ENCODE data around the gene ERCC2. TPM values are rescaled to one million over a fixed set of nuclear protein-coding genes. Genes with fewer than 3 reads are reported as not detected.
A peak's percentile ranks its signal among the peaks of the same experiment; 100 is the strongest.
"Not testable (repeated sequence)": the region's sequence is repeated elsewhere in the genome, so short reads cannot be mapped to it uniquely, and the experiment has no call there.

The ERCC2 gene
- 45.8 and 63.4 TPM in 2 replicates for total RNA-seq (2014; rRNA removed; shearing (Covaris generic))

DNA sequence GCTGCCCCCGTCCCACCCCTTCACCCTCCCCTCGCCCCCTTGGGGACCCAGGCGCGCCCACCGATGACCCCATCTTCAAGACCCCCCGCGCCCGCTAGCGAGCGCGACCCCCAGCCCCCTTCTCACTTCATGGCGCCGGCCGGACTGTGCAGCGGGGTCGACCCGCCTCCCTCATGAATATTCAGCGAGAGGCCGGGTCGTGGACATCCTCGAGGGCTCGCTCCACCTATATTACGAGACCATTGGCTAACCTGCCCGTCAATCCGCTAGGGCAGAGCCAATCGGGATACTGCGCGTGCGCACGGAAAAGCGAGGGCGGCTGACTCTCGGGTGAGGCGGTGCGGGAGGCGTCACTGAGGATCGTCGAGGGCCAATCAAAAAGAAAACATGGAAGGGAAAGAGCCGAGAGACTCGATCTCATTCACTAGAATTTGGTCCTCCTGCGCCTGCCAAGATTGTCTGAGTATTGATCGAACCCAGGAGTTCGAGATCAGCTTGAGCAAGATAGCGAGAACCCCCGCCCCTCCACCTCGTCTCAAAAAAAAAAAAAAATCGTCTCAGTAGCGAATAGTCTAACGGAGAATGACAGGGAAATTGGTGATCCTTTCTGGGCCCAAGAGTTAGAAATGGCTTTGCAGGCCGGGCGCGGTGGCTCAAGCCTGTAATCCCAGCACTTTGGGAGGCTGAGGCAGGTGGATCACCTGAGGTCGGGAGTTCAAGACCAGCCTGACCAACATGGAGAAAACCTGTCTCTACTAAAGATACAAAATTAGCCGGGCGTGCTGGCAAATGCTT lies at the start of gene ERCC2:
ERCC2 (minus strand) TSS at position 164 of the 795 bp plus-strand sequence; CDS start at position 131, 33 bp downstream.
- Histone ChIP-seq H3K36me3 (peaks cover 42% of the 10 kb centered on the region), H3K4me1 (replicated peaks) (peaks cover 25% of the 10 kb centered on the region), H3K27ac (peak within 1 kb of the TSS; percentile 52), H3K27me3 (replicated peaks) (no peaks in the 10 kb centered on the region), H3K4me3 (peak within 1 kb of the TSS; percentile 74), H3K9me3 (replicated peaks) (no peaks in the 10 kb centered on the region)
- DNase-seq (ENCODE audit: low read depth in 1 of 2, low spot score in 2 of 2): peak; percentile 96 to 99

DNA sequence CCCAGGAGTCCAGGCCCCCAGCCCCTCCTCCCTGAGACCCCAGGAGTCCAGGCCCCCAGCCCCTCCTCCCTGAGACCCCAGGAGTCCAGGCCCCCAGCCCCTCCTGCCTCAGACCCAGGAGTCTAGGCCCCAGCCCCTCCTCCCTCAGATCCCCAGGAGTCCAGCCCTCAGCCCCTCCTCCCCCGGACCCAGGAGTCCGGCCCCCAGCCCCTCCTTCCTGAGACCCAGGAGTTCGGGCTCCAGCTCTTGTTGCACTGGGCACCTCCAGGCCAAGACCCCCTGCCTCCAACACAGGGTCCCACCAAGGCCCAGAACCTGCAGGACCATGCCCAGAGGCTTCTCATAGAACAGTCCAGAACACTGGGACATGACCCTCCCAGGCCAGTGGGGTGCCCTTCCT lies 49.5 kb upstream of the ERCC2 start:
- H3K9me3 ChIP-seq (replicated peaks): no peaks in the 10 kb centered on the region
- H3K27me3 ChIP-seq (replicated peaks): no peaks in the 10 kb centered on the region
- H3K27ac ChIP-seq: no peak overlapping the region
- H3K4me1 ChIP-seq (replicated peaks): peaks cover 11% of the 10 kb centered on the region
- H3K4me3 ChIP-seq: no peak overlapping the region
- H3K36me3 ChIP-seq: peaks cover 60% of the 10 kb centered on the region
- no peak for DNase-seq (ENCODE audit: low read depth in 1 of 2, low spot score in 2 of 2)

DNA sequence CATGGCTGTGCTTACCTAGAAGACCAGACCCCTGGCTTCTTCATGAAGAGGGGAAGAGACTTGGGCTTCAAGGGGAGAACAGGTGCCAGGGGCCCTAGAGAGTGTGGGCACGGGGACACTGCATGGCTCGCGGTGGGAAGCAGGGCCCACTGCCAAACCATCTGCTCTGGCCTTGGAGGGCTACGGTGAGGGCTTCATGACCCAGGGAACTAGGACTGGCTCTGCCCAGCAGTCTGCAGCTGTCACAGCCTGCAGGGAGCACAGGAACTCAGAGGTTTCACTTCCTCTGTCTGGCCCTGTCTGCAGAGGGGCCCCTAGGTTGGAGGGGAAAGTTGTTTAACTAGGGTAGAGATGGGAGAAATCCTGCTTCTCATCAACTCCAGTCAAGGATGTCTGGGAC lies 49.0 kb upstream of the ERCC2 start:
- no peak for DNase-seq (ENCODE audit: low read depth in 1 of 2, low spot score in 2 of 2)
- no peak overlapping the region for H3K27ac ChIP-seq
- H3K36me3 ChIP-seq: peaks cover 65% of the 10 kb centered on the region

DNA sequence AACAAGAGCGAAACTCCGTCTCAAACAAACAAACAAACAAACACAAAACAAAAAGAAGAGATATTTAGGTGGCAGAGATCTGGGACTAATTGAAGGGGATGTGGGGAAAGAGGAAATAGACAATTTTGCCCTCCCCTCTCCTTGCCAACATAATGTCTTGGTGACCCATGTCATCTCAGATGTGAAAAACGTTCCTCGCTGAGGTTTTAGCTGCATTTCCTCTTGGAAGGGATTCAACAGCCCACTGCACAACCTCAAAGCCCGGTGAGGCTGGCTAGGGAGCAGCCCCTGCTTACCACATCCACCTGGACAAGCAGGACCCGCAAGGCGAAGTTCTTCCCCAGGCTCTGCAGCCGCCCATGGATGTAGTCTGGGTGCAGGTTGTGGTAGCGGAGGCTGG lies 48.4 kb upstream of the ERCC2 start:
- Histone ChIP-seq H3K27me3 (replicated peaks) (no peaks in the 10 kb centered on the region), H3K9me3 (replicated peaks) (no peaks in the 10 kb centered on the region), H3K4me1 (replicated peaks) (peaks cover 6% of the 10 kb centered on the region), H3K27ac (no peak overlapping the region), H3K4me3 (no peak overlapping the region), H3K36me3 (peaks cover 71% of the 10 kb centered on the region)
- DNase-seq (ENCODE audit: low read depth in 1 of 2, low spot score in 2 of 2): no peak

More for the DNA sequence above, 49.0 kb upstream of the ERCC2 start:
- Histone ChIP-seq H3K27me3 (replicated peaks) (no peaks in the 10 kb centered on the region), H3K4me1 (replicated peaks) (peaks cover 11% of the 10 kb centered on the region), H3K9me3 (replicated peaks) (no peaks in the 10 kb centered on the region), H3K4me3 (no peak overlapping the region)

DNA sequence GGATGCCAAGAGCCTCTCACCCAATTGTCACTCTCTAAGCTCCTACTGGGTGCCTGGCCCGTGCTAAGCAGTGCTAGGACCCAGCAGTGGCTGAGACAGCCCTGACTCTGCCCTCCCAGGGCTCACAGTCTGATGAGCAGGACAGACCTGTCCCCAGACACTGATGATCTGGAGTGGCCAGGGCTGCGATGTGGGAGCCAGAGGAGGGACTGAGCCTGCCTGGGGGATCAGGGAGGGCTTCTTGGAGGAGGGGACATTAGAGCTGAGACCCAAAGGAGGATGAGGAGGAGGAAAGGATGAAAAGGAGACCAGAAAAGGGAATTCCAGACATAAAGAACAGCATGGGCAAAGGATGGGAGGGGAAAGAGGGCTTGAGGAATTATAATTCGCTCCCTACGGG lies 46.8 kb upstream of the ERCC2 start:
- Histone ChIP-seq H3K4me3 (no peak overlapping the region), H3K9me3 (replicated peaks) (no peaks in the 10 kb centered on the region), H3K27me3 (replicated peaks) (no peaks in the 10 kb centered on the region), H3K27ac (no peak overlapping the region), H3K4me1 (replicated peaks) (no peaks in the 10 kb centered on the region), H3K36me3 (peaks cover 82% of the 10 kb centered on the region)
- no peak for DNase-seq (ENCODE audit: low read depth in 1 of 2, low spot score in 2 of 2)

DNA sequence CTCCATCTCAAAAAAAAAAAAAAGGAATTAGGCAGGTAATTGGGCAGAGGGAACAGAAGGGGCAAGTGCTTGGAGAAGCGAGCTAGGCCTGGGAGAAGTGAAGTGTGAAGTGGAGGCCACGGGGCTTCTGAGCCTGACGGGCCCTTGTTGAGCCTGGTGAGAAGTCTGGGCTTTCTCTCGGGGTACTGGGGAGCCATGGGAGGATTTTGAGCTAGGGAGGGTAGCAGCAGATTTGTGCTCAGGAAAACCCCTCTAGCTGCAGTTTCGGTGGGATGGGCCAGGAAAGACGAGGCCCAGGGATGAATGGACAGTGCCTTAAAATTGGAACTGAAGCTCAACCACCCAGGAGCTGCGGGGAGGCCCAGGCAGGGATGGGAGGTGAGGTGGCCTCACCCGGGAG lies 44.1 kb upstream of the ERCC2 start:
- DNase-seq (ENCODE audit: low read depth in 1 of 2, low spot score in 2 of 2): no peak
- H3K36me3 ChIP-seq: peaks cover 84% of the 10 kb centered on the region
- H3K4me3 ChIP-seq: no peak overlapping the region
- H3K4me1 ChIP-seq (replicated peaks): no peaks in the 10 kb centered on the region
- H3K27ac ChIP-seq: no peak overlapping the region
- no peaks in the 10 kb centered on the region for H3K27me3 ChIP-seq (replicated peaks)
- no peaks in the 10 kb centered on the region for H3K9me3 ChIP-seq (replicated peaks)

DNA sequence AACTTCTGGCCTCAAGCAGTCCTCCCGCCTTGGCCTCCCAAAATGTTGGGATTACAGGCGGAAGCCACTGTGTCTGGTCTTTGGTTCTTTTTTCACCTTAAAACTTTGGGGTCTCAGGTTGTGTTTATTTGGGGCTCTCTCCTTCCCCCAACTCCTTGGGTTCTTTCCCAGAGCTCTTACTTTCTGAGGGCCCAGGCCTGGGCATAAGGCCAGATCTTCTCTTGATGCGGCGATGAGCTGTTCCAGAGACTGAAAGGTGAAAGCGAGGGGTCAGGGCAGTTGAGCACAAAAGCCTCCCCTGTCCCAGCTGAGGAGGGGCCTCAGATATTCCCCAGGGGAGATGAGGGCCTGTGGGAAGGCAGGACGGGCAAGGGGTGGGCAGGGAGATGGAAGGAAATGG lies 43.1 kb upstream of the ERCC2 start:
- Histone ChIP-seq H3K4me3 (no peak overlapping the region), H3K9me3 (replicated peaks) (no peaks in the 10 kb centered on the region), H3K36me3 (peaks cover 82% of the 10 kb centered on the region), H3K4me1 (replicated peaks) (no peaks in the 10 kb centered on the region), H3K27me3 (replicated peaks) (no peaks in the 10 kb centered on the region), H3K27ac (no peak overlapping the region)
- no peak for DNase-seq (ENCODE audit: low read depth in 1 of 2, low spot score in 2 of 2)

DNA sequence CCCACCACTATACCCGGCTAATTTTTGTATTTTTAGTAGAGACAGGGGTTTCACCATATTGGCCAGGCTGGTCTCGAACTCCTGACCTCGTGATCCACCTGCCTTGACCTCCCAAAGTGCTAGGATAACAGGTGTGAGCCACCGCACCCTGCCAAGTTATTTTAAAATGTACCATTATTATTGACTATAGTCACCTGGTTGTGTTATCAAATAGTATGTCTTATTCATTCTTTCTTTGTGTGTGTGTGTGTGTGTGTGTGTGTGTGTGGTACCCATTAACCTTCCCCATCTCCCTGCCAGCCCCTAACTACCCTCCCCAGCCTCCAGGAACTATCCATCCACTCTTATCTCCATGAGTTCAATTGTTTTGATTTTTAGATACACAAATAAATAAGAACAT lies 40.0 kb upstream of the ERCC2 start:
- H3K4me1 ChIP-seq (replicated peaks): peaks cover 12% of the 10 kb centered on the region
- H3K4me3 ChIP-seq; H3K27ac ChIP-seq; DNase-seq (ENCODE audit: low read depth in 1 of 2, low spot score in 2 of 2); H3K9me3 ChIP-seq (replicated peaks); H3K27me3 ChIP-seq (replicated peaks): not testable (repeated sequence)
- peaks cover 65% of the 10 kb centered on the region for H3K36me3 ChIP-seq

DNA sequence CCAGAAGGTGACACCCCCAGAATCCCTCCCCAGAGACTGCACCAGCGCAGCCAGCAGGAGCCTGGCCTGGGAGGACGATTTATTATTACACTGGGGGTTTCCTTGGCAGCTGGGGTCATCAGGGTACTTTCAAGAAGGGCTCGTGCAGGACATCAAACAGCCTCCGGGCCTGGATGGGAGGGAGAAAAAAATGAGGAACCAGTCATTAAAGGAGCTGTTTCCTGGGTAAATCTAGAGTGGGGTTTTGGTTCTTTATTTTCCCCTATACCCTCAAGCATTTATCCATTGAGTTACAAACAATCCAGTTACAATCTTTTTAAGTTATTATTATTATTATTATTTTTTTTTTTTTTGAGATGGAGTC lies 39.2 kb upstream of the ERCC2 start:
- H3K27me3 ChIP-seq (replicated peaks): no peaks in the 10 kb centered on the region
- no peak overlapping the region for H3K4me3 ChIP-seq
- H3K4me1 ChIP-seq (replicated peaks): peaks cover 20% of the 10 kb centered on the region
- H3K27ac ChIP-seq: no peak overlapping the region
- H3K9me3 ChIP-seq (replicated peaks): no peaks in the 10 kb centered on the region
- H3K36me3 ChIP-seq: peaks cover 61% of the 10 kb centered on the region
- DNase-seq (ENCODE audit: low read depth in 1 of 2, low spot score in 2 of 2): no peak

DNA sequence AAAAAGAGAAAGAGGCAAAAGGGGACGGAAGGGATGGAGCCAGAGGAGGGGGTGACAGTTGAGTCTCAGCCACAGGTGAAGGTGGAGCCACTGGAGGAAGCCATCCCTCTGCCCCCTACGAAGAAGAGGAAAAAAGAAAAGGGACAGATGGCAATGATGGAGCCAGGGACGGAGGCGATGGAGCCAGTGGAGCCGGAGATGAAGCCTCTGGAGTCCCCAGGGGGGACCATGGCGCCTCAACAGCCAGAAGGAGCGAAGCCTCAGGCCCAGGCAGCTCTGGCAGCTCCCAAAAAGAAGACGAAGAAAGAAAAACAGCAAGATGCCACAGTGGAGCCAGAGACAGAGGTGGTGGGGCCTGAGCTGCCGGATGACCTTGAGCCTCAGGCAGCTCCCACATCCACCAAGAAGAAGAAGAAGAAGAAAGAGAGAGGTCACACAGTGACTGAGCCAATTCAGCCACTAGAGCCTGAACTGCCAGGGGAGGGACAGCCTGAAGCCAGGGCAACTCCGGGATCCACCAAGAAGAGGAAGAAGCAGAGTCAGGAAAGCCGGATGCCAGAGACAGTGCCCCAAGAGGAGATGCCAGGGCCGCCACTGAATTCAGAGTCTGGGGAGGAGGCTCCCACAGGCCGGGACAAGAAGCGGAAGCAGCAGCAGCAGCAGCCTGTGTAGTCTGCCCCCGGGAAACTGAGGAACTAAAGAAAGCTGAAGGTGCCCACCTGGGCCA lies 38.6 kb upstream of the ERCC2 start:
- no peaks in the 10 kb centered on the region for H3K27me3 ChIP-seq (replicated peaks)
- no peak overlapping the region for H3K4me3 ChIP-seq
- H3K27ac ChIP-seq: no peak overlapping the region
- no peaks in the 10 kb centered on the region for H3K9me3 ChIP-seq (replicated peaks)
- DNase-seq (ENCODE audit: low read depth in 1 of 2, low spot score in 2 of 2): no peak
- peaks cover 55% of the 10 kb centered on the region for H3K36me3 ChIP-seq
- peaks cover 20% of the 10 kb centered on the region for H3K4me1 ChIP-seq (replicated peaks)

DNA sequence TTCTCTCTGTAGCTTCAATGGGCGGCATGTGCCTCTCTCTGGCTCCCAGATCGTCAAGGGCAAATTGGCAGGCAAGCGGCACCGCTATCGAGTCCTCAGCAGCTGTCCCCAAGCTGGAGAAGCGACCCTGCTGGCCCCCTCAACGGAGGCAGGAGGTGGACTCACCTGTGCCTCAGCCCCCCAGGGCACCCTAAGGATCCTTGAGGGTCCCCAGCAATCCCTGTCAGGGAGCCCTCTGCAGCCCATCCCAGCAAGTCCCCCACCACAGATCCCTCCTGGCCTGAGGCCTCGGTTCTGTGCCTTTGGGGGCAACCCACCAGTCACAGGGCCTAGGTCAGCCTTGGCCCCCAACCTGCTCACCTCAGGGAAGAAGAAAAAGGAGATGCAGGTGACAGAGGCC lies 37.7 kb upstream of the ERCC2 start:
- no peak overlapping the region for H3K27ac ChIP-seq
- peaks cover 20% of the 10 kb centered on the region for H3K4me1 ChIP-seq (replicated peaks)
- peaks cover 46% of the 10 kb centered on the region for H3K36me3 ChIP-seq
- DNase-seq (ENCODE audit: low read depth in 1 of 2, low spot score in 2 of 2): no peak
- no peak overlapping the region for H3K4me3 ChIP-seq
- no peaks in the 10 kb centered on the region for H3K27me3 ChIP-seq (replicated peaks)
- H3K9me3 ChIP-seq (replicated peaks): no peaks in the 10 kb centered on the region

DNA sequence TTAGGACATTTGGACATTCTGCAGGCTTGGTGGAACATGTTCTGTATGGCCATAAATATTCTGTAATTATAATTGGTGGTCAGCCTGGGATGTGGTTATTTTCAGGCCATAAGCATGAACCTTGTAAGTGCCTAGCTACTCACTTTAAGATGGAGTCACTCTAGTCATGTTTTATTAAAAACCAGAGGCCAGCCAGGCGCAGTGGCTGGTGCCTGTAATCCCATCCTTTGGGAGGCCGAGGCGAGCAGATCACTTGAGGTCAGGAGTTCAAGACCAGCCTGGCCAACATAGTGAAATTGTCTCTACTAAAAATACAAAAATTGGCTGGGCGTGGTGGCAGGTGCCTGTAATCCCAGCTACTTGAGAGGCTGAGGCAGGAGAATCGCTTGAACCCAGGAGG lies 37.2 kb upstream of the ERCC2 start:
- Histone ChIP-seq H3K36me3 (peaks cover 41% of the 10 kb centered on the region), H3K4me3 (peak overlapping the region; percentile 63), H3K4me1 (replicated peaks) (peaks cover 20% of the 10 kb centered on the region)
- H3K27ac ChIP-seq; H3K27me3 ChIP-seq (replicated peaks); H3K9me3 ChIP-seq (replicated peaks); DNase-seq (ENCODE audit: low read depth in 1 of 2, low spot score in 2 of 2): not testable (repeated sequence)

DNA sequence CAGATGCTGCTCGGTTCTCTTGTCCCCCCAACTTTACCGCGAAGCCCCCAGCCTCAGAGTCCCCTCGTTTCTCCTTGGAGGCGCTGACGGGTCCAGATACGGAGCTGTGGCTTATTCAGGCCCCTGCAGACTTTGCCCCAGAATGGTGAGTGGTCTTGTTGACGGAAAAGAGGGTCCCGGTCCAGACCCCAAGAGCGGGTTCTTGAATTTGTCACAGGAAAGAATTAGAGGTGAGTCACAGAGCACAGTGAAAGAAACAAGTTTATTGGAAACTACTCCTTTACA lies 36.7 kb upstream of the ERCC2 start:
- Histone ChIP-seq H3K27ac (no peak overlapping the region), H3K4me3 (peak overlapping the region; percentile 63), H3K9me3 (replicated peaks) (no peaks in the 10 kb centered on the region), H3K27me3 (replicated peaks) (no peaks in the 10 kb centered on the region), H3K36me3 (peaks cover 35% of the 10 kb centered on the region), H3K4me1 (replicated peaks) (peaks cover 20% of the 10 kb centered on the region)
- DNase-seq (ENCODE audit: low read depth in 1 of 2, low spot score in 2 of 2): no peak

DNA sequence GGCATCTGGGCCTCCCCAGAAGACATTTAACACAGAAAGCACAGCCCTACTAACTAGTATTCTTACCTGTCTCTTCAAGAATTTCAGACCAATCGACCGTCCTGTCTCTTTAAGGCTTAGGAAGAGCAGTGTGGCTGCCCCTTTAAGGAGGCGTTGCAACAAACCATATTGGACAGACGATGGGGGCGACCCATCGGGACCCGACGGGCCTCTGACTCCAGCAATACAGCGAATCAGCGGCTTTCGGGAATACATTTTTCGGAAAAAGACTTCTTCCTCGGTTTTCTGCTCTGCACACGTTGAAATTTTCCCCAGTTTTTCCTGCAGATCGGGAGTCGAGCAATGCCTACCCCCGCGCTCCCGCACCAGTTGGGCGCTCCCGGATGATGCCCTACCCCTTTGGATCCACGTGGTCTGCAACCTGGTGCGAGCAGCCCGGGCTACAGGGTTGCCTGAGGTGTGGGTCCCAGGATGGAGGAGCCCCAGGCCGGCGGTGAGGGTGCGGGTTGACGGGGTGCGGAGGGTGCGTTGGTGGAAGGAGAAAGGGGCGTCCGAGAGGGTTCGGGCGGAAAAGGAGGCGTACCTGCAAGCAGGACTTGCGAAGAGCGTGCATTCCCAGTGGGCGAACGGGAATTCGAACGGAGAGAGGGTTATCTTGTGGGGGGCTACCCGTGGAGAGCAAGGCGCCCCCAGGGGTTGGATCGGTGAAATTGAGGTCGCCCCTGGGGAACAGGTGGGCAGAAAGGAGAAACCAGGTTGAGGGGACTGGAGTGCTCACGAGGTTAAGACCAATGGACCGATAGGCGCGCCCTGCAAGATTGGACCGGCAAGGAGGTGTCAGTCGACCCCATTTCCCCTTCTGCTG lies 36.1 kb upstream of the ERCC2 start, which contains the start of gene POLR1G:
POLR1G (plus strand) TSS at position 419 of the 865 bp plus-strand sequence; CDS start at position 472, 53 bp downstream.
- Histone ChIP-seq H3K36me3 (peaks cover 30% of the 10 kb centered on the region), H3K9me3 (replicated peaks) (no peaks in the 10 kb centered on the region), H3K27ac (peak within 1 kb of the TSS; percentile 99), H3K27me3 (replicated peaks) (no peaks in the 10 kb centered on the region), H3K4me1 (replicated peaks) (peaks cover 20% of the 10 kb centered on the region), H3K4me3 (peak within 1 kb of the TSS; percentile 63)
- DNase-seq (ENCODE audit: low read depth in 1 of 2, low spot score in 2 of 2): peak; percentile 81 to 99
